Fibroblast of skin of left quadriceps (primary cell): Measurements from ENCODE around the gene C9orf85.

Experiments used
- DNase-seq, 2 experiments: peaks; one replicate each; pipeline ENCODE4 v3.0.0-alpha.2; 2013; ENCODE audit warnings: low read depth in 2 of 2

C9orf85 gene

DNA sequence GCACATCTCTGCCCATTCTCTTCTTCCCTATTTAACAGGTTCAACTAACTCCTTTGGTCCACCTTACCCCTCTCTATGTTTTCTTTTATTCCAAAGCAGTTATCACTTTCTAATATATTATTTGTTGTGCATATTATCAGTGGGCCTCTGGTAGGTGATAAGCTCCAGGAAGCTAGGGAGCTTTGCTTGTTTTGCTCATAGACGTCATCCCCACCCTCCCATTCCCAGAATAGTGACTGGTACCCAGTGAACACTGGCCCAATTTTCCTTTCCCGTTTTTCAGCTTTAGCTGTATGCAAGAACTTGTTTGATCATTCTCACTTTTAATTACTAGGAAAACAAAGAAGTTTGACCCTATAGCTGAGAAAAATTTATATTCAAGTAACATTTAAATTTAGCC lies 7.4 kb upstream of the C9orf85 start:
- no peak for DNase-seq

GRCh38 chr9:71908825-71909224 lies 2.6 kb upstream of the C9orf85 start:
- no peak for DNase-seq

DNA sequence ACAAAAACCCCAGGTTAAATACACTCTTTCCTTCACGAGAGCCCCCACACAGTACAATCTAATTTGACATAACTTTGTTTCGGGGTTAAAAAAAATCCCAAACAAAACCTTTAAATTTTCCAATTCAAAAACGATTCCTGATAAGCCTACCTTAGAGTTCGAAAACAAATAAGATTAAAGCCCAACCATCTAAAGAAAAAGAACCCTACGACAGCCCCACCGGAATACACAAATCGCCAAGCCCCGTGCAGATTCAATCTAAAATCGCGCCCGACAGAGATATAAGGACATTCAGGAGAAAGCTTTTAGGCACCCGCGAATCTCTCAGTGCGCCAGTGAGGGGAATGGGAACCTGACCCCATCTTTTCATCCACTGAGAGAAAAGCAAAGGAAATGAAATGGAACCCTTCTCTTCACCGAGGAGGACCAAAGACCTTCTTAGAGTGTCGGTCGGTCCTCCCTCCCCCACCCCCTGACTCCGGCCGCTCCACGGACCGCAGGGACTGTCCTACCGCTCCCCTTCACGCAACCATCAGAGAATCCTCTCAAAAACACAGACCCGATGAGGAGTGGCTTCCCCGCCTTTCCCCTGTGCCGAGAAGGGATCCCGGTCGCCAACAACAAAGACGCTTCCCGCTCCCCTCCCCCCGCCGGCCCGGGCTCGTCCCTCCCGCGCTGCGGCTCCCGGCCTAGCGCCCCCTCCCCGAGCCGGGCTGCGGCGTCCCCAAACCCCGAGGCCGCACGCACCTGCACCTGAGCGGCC lies 1.4 kb upstream of the C9orf85 start:
- no peak for DNase-seq

- DNase-seq, result no peak
These were observed 784 bp upstream of the C9orf85 start for GRCh38 chr9:71910650-71911060.

GRCh38 chr9:71911908-71912335 lies 483 bp downstream of the C9orf85 start:
- peak; percentile 34 to 35 for DNase-seq

- DNase-seq, result no peak
These were observed 4.1 kb downstream of the C9orf85 start for GRCh38 chr9:71915495-71915894.

DNA sequence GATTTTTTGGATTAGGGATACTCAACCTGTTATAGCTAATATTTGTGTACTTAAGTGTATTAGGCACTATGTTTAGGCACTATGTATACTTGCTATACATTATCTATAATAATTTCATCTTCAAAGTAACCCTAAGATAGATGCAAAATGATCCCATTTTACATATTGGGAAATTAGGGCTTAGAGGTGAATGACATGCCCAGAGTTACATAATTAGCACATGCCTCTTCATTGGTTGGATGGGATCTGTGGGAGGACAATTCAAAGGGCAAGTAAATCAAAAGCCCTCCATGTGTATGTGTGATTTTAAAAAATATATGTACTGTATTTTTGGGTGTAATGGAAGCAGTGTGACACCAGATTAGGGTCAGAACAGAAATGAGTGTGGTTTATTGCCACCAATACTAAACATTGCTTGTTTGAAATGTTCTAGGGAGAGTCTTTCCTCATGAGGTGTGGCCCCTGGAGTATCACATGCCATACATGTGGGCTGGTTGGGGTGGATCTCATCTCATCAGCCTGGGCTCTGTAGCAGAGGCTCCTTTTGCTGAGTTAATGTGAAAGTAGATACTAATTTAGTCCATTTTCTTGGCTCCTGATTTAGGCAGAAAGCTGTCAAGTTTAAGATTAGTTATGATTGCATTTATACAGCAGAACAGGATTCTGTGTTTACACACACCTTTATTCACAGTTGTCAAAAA lies 5.5 kb downstream of the C9orf85 start:
- no peak for DNase-seq

GRCh38 chr9:71918419-71918818 lies 7.0 kb downstream of the C9orf85 start:
- no peak for DNase-seq

DNA sequence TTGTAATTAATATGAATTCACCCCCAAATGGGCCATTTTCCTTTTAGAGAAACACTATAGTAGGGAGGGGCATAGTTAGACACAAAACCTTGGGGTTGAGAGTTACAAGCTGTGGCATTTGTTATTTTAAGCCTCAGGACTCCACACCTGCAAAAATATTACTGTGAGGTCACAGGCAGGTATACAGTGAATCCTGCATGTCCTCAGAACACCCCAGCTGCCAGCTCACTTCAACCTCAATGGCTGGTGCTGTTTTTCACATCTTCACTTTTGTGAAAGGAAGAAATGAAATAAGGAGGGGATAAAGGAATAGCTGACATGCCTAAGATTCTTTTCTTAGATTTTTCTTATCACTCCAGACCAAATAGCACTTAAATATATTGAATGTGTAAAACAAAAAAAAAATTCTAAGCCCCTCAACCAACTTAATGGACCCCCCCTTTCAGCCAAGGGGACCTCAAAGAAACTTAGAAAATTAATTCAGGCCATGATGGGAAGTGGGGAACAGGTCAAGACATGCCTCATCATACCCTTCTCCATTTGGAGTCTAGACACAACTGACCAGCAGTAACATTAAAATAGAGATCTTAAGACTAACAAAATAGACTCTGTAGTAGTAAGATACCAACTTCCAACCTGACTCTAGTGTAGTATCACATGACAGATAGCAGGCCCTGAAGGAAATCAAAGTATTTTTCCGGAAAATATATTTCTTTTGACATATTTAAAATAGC lies 9.2 kb downstream of the C9orf85 start:
- no peak for DNase-seq

DNA sequence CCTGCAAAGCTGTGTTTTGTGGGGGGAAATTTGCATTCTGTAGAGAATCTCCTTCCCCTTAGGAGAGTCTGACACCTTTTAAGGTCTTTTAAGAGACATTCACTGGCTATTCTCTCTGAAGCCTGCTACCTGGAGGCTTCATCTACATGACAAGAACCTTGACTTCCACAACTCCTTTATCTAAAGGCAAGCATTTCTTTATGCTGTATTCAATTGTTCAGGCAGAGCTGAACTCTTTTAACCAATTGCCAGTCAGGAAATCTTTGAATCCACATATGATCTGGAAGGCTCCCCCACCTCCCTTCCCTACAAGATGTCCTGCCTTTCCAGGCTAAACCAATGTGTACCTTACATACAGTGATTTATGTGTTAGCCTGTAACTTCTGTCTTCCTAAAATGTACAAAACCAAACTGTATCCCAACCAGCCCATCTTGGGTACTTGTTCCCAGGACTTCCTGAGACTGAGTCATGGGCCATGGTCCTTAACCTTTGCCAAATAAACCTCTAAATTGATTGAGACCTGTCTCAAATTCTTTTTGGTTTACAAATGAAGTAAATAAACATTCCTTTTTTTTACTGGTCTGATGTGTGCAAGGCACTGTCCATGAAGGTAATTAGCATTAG lies 9.9 kb downstream of the C9orf85 start:
- DNase-seq, result no peak

DNA sequence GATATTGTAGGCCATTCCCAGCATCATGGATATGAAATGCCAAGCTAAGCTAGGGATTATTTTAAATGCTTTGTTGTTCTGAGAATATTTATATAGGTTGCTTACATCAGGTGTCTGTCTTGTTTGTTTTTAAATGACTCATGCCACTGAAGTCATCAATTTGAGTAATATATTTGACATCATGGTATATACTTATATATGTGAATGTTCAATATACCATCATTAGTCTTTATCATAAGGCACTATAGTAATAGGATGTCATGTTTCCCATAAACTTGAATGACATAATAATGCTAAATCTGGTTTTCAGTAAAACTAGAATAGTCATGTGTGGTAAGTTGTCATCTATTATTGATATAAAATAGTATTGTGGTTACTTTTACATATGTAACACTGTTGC lies 13.1 kb downstream of the C9orf85 start:
- no peak for DNase-seq

GRCh38 chr9:71925834-71926233 lies 14.4 kb downstream of the C9orf85 start:
- DNase-seq, result no peak

- no peak for DNase-seq
These were observed 16.9 kb downstream of the C9orf85 start for GRCh38 chr9:71928376-71928775.

- no peak for DNase-seq
These were observed 17.4 kb downstream of the C9orf85 start for GRCh38 chr9:71928806-71929205.

GRCh38 chr9:71929223-71929622 lies 17.8 kb downstream of the C9orf85 start:
- peak; percentile 65 to 67 for DNase-seq

DNA sequence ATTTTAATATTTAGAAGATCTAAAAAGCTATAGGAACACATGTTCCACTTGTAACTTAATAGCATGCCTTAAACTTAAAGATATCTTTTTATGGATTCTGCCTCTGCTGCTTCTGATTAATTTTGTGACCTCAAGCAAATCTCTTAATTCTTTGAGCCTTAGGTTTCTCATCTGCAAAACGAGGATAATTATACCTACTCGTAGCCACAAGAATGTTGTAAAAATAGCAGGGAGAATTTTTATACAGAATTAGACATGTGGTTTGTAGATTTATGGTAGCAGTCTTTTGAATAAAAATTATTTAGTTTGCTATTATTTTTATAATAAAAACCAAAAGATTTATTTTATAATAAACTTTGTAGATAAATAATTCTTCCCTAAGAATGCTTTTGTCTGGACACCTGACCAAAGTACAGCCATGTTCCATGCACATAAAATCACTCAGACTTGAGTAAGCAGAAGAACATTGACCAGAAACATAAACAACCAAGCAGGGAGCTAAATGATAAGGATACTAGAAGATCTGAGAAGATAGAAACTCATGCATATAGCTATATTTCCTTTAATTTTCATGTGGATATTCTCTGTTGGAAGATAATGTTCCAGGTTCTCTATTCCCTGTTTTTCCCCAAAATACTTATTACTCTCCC lies 18.5 kb downstream of the C9orf85 start:
- DNase-seq, result peak; percentile 79 to 80

GRCh38 chr9:71931166-71931565 lies 19.7 kb downstream of the C9orf85 start:
- no peak for DNase-seq

DNA sequence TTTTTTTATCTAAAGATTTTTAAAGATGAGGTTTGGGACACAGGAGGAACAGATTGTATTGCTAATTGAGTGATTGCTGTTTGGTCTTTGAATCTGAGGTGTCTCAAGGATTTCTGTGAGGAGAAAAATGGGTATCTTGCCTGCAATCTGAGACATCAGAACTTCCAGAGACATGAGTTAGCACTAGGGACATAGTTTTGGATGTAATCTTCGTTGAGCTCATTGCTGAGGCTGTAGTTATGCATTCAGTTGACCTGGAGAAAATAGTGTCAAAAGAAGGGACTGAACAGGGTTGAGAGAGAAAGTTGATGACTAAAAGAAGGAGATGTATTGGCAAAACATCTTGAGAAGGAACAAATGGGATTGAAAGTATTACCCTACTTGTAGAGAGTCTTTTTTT lies 24.6 kb downstream of the C9orf85 start:
- no peak for DNase-seq

DNA sequence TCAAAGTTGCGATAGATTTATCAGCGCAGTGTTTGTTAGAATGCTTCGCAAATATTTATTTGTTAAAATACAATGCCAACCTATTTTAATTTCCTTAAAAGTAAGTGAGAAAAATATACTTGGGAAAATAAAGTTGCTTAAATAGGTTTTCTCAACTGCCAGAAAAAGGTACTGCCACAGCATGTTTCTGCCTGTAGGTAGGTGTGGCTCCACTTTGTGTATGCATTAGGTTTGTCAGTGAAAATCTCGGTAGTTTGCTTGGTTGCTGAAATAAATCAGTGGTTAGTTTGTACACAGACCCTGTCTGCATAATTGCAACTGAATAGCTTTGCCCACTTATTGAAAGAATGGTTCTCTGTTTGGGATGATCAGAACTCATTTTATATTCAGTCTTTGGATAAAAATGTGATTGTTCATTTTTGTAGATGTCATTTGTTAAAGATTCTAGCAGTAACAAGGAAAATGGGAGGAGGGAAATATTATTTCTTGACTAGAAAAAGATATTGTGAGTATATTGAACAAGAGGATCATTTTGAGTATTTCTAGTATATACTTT lies 25.7 kb downstream of the C9orf85 start:
- DNase-seq, result no peak

DNA sequence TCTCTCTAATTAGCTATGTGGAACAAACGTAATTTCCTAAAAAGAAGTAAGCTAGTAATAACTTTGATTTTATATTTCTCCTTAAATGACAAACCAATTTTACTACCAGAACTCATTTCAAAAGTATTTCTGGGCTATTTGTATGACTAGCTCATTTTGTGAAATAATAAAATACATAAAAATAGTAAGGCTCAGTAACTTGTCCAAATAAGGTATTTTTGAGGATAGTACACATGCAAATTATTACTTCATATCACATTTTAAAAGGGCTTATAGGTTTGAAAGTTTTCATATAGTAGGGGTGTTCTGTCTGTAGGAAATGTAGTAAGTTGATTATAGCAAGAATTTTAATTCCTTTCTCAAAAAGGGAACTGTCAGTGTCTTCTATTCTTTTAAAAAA lies 26.5 kb downstream of the C9orf85 start:
- no peak for DNase-seq

GRCh38 chr9:71941060-71941568 lies 29.7 kb downstream of the C9orf85 start:
- no peak for DNase-seq
